ENCODE data around the gene NELFB.

Gene NELFB

GRCh38 chr9:137306066-137306849 is 51.1 kb downstream of the NELFB start:
- Histone ChIP-seq H3K36me3 (ENCODE audit: insufficient read depth, low read length) (no peaks in the 10 kb centered on the region), H3K9ac (ENCODE audit: low read depth, low read length) (no peak overlapping the region), H3K9me3 (ENCODE audit: control insufficient read depth, insufficient read depth, low read length) (no peaks in the 10 kb centered on the region), H3K4me1 (ENCODE audit: insufficient read depth, low read length) (peaks cover 14% of the 10 kb centered on the region; the same call in 1 of the 2 replicates)

- Histone ChIP-seq H3K36me3 (ENCODE audit: insufficient read depth, low read length) (no peaks in the 10 kb centered on the region), H3K9ac (ENCODE audit: low read depth, low read length) (no peak overlapping the region), H3K9me3 (ENCODE audit: control insufficient read depth, insufficient read depth, low read length) (no peaks in the 10 kb centered on the region), H3K4me1 (ENCODE audit: insufficient read depth, low read length) (peaks cover 19% of the 10 kb centered on the region; the same call in 1 of the 2 replicates)
Measured at GRCh38 chr9:137306850-137307254, 51.7 kb downstream of the NELFB start.

GRCh38 chr9:137307255-137308056 is 52.3 kb downstream of the NELFB start:
- H3K4me1 ChIP-seq (ENCODE audit: insufficient read depth, low read length) = peaks cover 20% of the 10 kb centered on the region; the same call in 1 of the 2 replicates
- H3K9ac ChIP-seq (ENCODE audit: low read depth, low read length) = no peak overlapping the region
- no peaks in the 10 kb centered on the region for H3K36me3 ChIP-seq (ENCODE audit: insufficient read depth, low read length)
- H3K9me3 ChIP-seq (ENCODE audit: control insufficient read depth, insufficient read depth, low read length) = no peaks in the 10 kb centered on the region

- peaks cover 20% of the 10 kb centered on the region; the same call in 1 of the 2 replicates for H3K4me1 ChIP-seq (ENCODE audit: insufficient read depth, low read length)
- no peaks in the 10 kb centered on the region for H3K36me3 ChIP-seq (ENCODE audit: insufficient read depth, low read length)
- no peaks in the 10 kb centered on the region for H3K9me3 ChIP-seq (ENCODE audit: control insufficient read depth, insufficient read depth, low read length)
- no peak overlapping the region for H3K9ac ChIP-seq (ENCODE audit: low read depth, low read length)
Measured at GRCh38 chr9:137308057-137308619, 53.0 kb downstream of the NELFB start.

GRCh38 chr9:137309368-137310188 is 54.5 kb downstream of the NELFB start:
- Histone ChIP-seq H3K36me3 (ENCODE audit: insufficient read depth, low read length) (no peaks in the 10 kb centered on the region), H3K9ac (ENCODE audit: low read depth, low read length) (no peak overlapping the region), H3K4me1 (ENCODE audit: insufficient read depth, low read length) (peaks cover 20% of the 10 kb centered on the region; the same call in 1 of the 2 replicates), H3K9me3 (ENCODE audit: control insufficient read depth, insufficient read depth, low read length) (no peaks in the 10 kb centered on the region)

- H3K4me1 ChIP-seq (ENCODE audit: insufficient read depth, low read length) = peaks cover 21% of the 10 kb centered on the region; the same call in 1 of the 2 replicates
- no peaks in the 10 kb centered on the region for H3K36me3 ChIP-seq (ENCODE audit: insufficient read depth, low read length)
- no peaks in the 10 kb centered on the region for H3K9me3 ChIP-seq (ENCODE audit: control insufficient read depth, insufficient read depth, low read length)
- H3K9ac ChIP-seq (ENCODE audit: low read depth, low read length) = no peak overlapping the region
Measured at GRCh38 chr9:137310189-137311052, 55.3 kb downstream of the NELFB start.

GRCh38 chr9:137311171-137311985 is 56.3 kb downstream of the NELFB start:
- Histone ChIP-seq H3K9me3 (ENCODE audit: control insufficient read depth, insufficient read depth, low read length) (no peaks in the 10 kb centered on the region), H3K4me1 (ENCODE audit: insufficient read depth, low read length) (peaks cover 16% of the 10 kb centered on the region; the same call in 1 of the 2 replicates), H3K9ac (ENCODE audit: low read depth, low read length) (no peak overlapping the region), H3K36me3 (ENCODE audit: insufficient read depth, low read length) (no peaks in the 10 kb centered on the region)

- H3K36me3 ChIP-seq (ENCODE audit: insufficient read depth, low read length) = no peaks in the 10 kb centered on the region
- H3K9ac ChIP-seq (ENCODE audit: low read depth, low read length) = no peak overlapping the region
- H3K9me3 ChIP-seq (ENCODE audit: control insufficient read depth, insufficient read depth, low read length) = no peaks in the 10 kb centered on the region
- peaks cover 19% of the 10 kb centered on the region; the same call in 1 of the 2 replicates for H3K4me1 ChIP-seq (ENCODE audit: insufficient read depth, low read length)
Measured at GRCh38 chr9:137311986-137312851, 57.1 kb downstream of the NELFB start.

GRCh38 chr9:137312852-137313325 is 57.8 kb downstream of the NELFB start:
- Histone ChIP-seq H3K9ac (ENCODE audit: low read depth, low read length) (no peak overlapping the region), H3K4me1 (ENCODE audit: insufficient read depth, low read length) (peaks cover 19% of the 10 kb centered on the region; the same call in 1 of the 2 replicates), H3K9me3 (ENCODE audit: control insufficient read depth, insufficient read depth, low read length) (no peaks in the 10 kb centered on the region), H3K36me3 (ENCODE audit: insufficient read depth, low read length) (no peaks in the 10 kb centered on the region)

- H3K9ac ChIP-seq (ENCODE audit: low read depth, low read length) = no peak overlapping the region
- peaks cover 19% of the 10 kb centered on the region; the same call in 1 of the 2 replicates for H3K4me1 ChIP-seq (ENCODE audit: insufficient read depth, low read length)
- no peaks in the 10 kb centered on the region for H3K9me3 ChIP-seq (ENCODE audit: control insufficient read depth, insufficient read depth, low read length)
- H3K36me3 ChIP-seq (ENCODE audit: insufficient read depth, low read length) = no peaks in the 10 kb centered on the region
Measured at GRCh38 chr9:137313326-137313936, 58.3 kb downstream of the NELFB start.

GRCh38 chr9:137313956-137314560 is 58.9 kb downstream of the NELFB start:
- Histone ChIP-seq H3K9me3 (ENCODE audit: control insufficient read depth, insufficient read depth, low read length) (no peaks in the 10 kb centered on the region), H3K9ac (ENCODE audit: low read depth, low read length) (no peak overlapping the region), H3K4me1 (ENCODE audit: insufficient read depth, low read length) (peaks cover 19% of the 10 kb centered on the region; the same call in 1 of the 2 replicates)

More at GRCh38 chr9:137313956-137314560, 58.9 kb downstream of the NELFB start:
- H3K36me3 ChIP-seq (ENCODE audit: insufficient read depth, low read length) = no peaks in the 10 kb centered on the region

All from ES-I3 (cell line).